GM18520 (cell line): Measurements from ENCODE around the gene LARP4B.
A peak's percentile ranks its signal among the peaks of the same experiment; 100 is the strongest.

Experiments
- ATAC-seq: cut with Tn5 transposase; IDR thresholded peaks from one replicate; pipeline ENCODE4 v1.9.1; 2021; ENCODE audit not compliant: unreplicated experiment

The LARP4B gene

DNA sequence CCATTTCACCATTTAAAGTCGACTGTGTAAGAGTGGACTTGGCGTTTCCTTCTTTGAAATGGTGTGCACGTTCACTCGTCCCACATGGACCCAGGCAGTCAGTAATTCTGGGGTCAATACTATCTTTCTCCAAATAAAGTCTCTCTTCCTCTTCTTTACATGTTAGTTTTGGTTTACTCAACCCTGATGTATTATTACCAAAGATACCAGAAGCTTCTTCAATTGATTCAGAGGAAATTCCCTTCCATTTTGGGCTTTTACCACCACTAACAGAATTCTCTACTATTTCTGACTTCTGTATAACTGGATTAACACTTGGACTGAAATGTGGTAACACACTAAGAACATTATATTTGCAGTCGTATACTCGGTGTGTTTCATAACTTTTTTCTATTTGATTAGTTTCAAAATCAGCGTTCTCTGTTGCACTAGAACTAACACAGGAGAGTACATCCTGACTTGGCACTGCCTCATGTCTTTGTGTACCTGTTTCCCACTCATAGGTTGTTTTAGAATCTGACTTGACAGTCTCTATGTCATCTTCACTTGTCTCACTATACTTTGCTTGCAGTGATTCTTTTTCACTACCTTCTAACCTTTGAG, 60.8 kb downstream of the LARP4B start:
- ATAC-seq, result no peak

DNA sequence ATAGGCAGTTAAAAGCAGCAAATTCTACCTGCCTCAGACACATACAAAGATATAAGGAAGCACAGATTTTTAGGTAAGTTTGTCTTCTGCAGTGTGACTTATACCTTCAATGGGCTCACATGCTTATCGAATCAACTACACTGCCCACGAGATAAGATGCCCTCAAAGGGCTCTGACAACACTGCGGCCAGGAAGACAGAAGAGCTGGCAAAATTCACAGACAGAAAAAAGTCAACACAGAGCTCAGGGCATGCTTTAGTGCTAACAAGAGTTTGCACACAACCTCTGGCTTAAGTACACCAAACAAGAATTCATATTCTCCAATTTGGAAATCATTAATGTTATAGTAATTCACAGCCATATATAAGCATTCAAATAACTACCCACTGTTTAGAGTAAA, 62.3 kb downstream of the LARP4B start:
- no peak for ATAC-seq

- ATAC-seq, result no peak
These were observed 63.7 kb downstream of the LARP4B start for GRCh38 chr10:867807-868206.

DNA sequence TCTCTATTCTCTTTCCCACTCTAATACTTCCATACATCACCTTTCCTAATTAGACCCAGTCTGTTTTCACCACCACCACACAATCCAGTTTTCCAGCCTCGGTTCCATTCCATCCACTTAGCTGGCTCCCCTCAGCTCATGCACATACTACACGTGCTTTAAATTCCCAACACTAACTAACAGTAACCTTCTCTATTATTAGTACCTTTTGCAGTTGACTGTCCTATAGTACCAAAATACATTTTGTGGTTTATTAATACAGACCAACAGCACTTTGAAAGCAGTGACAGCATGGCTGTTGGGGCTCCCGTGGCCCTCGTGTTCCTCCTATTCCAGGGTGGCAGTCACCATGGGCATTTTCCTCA, 64.9 kb downstream of the LARP4B start:
- no peak for ATAC-seq

GRCh38 chr10:865924-866576, 65.5 kb downstream of the LARP4B start:
- ATAC-seq, result no peak

DNA sequence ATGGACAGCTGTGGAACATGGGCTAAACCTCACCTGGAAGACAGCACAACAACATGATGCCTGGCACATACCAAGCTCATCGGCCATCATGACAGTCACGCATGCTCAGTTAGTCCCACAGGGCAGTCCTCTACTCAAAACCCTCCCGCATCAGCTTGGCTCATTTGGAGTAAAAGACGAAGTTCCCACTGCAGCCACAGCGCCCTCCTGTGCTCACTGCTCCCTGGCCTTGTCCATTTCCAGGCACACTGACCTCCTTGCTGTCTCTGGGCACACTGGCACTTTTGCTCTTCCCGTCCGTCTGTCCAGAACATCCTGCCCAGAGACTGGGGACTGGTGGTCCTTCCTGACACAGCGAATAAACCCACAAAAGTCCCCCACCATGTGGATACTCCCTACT, 66.2 kb downstream of the LARP4B start:
- no peak for ATAC-seq

DNA sequence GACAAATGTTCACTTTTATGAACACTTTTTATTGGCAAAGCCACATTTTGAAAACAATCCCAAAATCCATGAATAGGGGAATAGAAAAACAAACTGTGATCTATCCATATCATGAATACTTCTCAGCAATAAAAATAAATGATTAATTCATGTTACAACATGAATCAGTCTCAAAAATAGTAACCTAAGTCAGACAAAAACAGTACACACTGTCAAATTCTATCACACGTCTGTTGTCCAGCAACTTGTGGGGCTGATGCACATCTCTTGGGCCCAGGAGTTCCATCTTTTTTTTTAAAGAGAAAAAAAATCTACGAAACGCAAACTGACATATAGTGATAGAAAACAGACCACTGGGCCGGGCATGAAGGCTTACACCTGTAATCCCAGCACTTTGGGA, 71.0 kb downstream of the LARP4B start:
- no peak for ATAC-seq

DNA sequence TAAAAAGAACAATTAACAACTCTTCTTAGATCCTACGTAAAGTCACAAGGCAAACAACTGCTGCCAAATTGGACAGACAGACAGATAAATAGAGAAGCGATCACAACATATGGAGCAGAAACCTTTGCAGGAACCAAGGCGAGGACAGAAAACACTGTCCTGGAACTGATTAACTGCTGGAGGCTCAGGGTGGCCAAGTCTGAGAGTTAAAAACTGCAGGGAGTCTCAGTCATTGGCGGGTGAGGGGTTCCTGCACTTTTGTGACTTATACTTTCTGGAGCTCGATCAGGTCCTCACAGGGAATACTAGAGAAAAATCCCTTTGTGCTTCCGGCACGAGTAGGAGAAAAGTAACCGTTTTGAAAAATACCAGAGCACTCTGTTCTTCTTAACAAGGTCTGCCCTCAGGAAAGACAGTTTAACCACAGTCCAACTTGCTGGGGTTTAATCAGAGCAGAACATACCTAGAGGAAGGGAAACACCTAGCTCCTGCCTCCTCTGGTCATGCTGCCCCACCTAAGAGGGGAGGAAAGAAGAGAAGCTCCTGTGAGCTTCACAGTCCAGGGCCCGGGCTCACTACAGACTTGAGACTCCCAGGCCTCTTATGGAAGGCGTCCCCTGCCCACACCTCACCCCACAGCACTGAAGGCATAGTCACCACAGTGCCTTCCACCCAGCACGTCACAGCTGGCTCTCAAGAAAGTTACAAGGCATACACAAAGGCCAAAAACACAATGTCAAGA, 74.9 kb downstream of the LARP4B start:
- ATAC-seq, result no peak

GRCh38 chr10:855671-856070, 75.8 kb downstream of the LARP4B start:
- no peak for ATAC-seq

- ATAC-seq, result no peak
These were observed 76.4 kb downstream of the LARP4B start for GRCh38 chr10:855079-855478.

DNA sequence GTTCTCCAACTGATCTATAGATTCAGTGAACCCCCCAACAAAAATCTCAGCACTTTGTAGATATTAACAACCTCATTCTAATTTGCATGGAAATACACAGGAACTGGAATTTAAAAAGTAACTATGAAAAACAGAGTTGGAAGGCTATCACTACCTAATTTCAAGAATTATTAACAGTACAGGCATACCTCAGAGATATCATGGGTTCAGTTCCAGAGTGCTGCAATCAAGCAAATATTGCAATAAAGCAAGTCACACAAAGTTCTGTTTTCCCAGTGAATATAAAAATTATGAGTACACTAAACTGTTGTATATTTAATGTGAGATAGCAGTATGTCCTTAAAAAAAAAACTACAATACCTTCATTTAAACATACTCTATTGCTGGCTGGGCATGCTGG, 78.5 kb downstream of the LARP4B start:
- no peak for ATAC-seq

DNA sequence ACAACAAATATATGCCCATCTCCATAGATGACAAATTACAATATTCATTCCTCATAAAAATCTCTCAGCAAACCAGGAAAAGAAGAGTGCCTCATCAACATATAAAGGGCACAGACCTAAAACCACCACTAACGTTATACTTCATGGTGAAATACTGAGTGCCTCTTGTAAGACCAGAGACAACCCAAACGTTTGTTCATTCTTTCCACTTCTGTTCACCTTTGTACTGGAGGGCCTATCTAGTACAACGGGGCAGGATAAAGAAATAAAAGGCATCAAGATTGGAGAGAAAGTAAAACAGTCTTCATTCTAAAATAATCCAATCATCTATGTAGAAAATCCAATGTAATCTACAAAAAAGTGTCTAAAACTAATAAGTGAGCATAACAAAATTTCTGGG, 79.1 kb downstream of the LARP4B start:
- ATAC-seq, result peak; percentile 15

GRCh38 chr10:851901-852300, 79.6 kb downstream of the LARP4B start:
- ATAC-seq, result peak; percentile 81

DNA sequence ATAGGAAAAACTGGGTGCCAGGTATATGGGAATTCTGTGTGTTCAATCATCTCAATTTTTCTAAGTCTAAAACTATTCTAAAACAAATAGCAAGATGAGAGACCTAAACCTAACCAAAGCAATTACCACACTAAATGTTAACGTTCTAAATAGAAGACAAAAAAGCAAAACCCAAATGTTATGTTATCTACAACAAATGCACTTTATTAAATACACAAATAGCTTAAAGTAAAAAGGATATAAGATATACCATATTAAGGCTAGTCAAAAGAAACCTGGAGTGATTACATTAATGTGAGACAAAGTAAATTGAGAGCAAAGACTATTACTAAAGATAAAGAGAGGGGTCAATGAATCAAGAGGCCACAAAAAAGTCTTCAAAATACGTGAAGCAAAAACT, 81.4 kb downstream of the LARP4B start:
- no peak for ATAC-seq

DNA sequence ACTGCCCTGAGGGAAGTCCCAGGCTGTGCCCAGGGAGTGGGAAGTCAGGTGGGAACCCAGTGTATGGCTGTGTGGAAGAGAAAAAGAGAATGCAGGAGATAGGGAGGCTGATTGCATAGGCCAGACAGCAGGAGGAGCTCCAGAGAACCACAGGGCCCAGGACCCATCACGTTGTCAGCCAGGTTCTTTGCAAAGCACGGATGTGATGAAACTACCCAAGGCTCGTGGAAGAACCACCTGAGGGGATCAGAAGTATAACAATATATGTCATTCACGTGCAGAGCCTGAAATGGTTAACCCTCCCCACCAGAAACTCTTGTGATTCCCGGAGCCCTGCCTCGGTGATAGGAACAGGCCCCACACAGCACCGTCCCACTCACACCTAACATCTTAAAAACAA, 83.6 kb downstream of the LARP4B start:
- no peak for ATAC-seq

- no peak for ATAC-seq
These were observed 85.3 kb downstream of the LARP4B start for GRCh38 chr10:846126-846685.

DNA sequence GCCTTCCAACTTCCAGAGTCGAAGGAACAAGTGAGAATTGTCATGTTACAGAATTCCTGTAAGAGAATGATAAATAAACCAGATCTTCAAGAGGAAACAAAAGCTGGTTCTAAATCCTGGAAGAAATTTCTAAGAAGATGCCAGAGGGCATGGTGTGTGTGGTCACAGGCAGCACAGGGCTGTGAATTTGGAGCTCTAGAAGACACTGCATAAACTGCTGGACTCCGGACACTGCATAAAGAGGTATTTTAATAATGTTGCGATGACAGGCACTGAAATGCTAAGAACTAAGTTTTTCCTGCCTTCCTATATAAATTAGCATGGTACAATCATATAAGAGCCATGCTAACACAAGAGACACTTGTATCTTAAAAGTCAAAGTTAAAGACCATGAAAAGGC, 86.0 kb downstream of the LARP4B start:
- ATAC-seq, result no peak

- ATAC-seq, result no peak
These were observed 87.0 kb downstream of the LARP4B start for GRCh38 chr10:844552-844951.

- no peak for ATAC-seq
These were observed 87.8 kb downstream of the LARP4B start for GRCh38 chr10:843703-844102.

- no peak for ATAC-seq
These were observed 88.7 kb downstream of the LARP4B start for GRCh38 chr10:842795-843194.

DNA sequence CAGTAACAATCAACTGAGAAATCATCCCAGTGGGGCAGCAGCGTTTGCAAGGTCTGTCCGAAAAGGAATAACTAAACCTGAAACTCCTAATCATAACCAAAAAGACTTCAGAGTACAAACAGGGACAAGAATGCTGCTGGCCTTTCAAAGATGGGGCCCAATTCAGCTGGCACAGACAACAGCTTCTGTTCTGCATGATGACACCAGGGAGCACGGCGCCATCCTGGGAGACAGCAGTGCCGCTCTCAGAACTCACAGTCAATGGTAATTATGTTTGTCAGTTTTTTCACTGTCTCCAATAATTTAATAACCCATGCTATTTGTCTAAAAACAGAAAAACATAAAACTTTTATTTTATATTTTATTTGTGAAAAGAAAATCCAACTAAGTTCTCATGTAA, 90.0 kb downstream of the LARP4B start:
- ATAC-seq, result no peak

DNA sequence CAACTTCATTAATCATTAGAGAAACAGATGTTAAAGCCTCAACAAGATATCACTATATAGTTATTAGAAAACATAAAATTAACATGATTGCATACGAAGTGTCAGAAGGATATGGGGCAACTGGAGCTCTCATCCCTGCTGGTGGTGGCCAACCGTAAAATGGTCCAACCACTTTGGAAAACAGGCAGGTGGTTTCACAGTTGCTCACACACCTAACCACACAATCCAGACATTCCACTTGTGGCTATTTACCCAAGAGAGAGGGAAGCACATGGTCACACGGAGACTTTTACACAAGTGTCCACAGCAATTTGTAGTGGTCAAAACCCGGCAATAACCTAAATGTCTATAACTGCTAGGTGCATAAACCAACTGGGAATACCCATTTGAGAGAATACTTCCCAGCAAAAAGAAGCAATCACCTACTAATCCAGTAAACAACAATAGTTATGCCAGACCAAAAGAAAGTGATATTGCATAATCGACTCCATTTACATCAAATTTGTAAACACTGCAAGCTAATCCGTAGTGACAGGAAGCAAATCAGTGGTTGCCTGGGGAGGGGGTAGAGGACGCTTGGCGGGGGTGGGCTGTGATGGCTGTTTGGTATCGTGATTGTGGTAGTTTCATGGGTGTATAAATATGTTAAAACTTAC, 91.8 kb downstream of the LARP4B start:
- no peak for ATAC-seq
